WTC11 (cell line): Measurements from ENCODE around the gene TUBB. TPM values are rescaled to one million over a fixed set of nuclear protein-coding genes. Genes with fewer than 3 reads are reported as not detected.
A peak's percentile ranks its signal among the peaks of the same experiment; 100 is the strongest.

Experiments
- ATAC-seq: fragments of 200-7000 bp; cut with Tn5 transposase; 2 replicates; pipeline ENCODE4 v1.10.0; 2021; ENCODE audit warnings: mild to moderate bottlenecking, moderate library complexity
- CTCF ChIA-PET: fragments of 300-600 bp; sonication (Branson Sonifier 250); formaldehyde crosslinking; loops from one replicate; lab custom pipeline; 2021; ENCODE audit warnings: antibody characterized with exemption; lab: Charles Lee
- POLR2A ChIA-PET: fragments of 350-600 bp; sonication (Branson Sonifier 250); formaldehyde crosslinking; loops from one replicate; lab custom pipeline; 2021; ENCODE audit warnings: antibody characterized with exemption; lab: Charles Lee
- DNase-seq: peaks from one replicate; pipeline ENCODE4 v3.0.0; 2021; ENCODE audit warnings: low spot score
- H3K27ac Mint-ChIP-seq: 2 replicates; pipeline ENCODE4 v1.8.0; 2021; ENCODE audit warnings: mixed read lengths
- H3K27me3 Mint-ChIP-seq: 2 replicates; pipeline ENCODE4 v1.8.0; 2021; ENCODE audit warnings: low read depth, mild to moderate bottlenecking, moderate library complexity, mixed read lengths
- H3K36me3 Mint-ChIP-seq: 2 replicates; pipeline ENCODE4 v1.8.0; 2021; ENCODE audit warnings: mixed read lengths
- H3K4me1 Mint-ChIP-seq: 2 replicates; pipeline ENCODE4 v1.8.0; 2022; ENCODE audit warnings: mixed read lengths
- H3K4me3 Mint-ChIP-seq: 2 replicates; pipeline ENCODE4 v1.8.0; 2021; ENCODE audit warnings: mild to moderate bottlenecking, moderate library complexity, mixed read lengths
- H3K9me3 Mint-ChIP-seq: 2 replicates; pipeline ENCODE4 v1.8.0; 2021; ENCODE audit warnings: mixed read lengths
- ATF1 ChIP-seq: sonication (generic); formaldehyde crosslinking; IDR thresholded peaks from 2 replicates; pipeline ENCODE4 v1.8.1; 2023; ENCODE audit warnings: mild to moderate bottlenecking, moderate library complexity, missing genetic modification reagents
- FOXJ3 ChIP-seq: sonication (generic); formaldehyde crosslinking; IDR thresholded peaks from 2 replicates; pipeline ENCODE4 v1.9.0; 2021; ENCODE audit warnings: missing genetic modification reagents, mild to moderate bottlenecking, borderline replicate concordance
- GABPB1 ChIP-seq: sonication (generic); formaldehyde crosslinking; IDR thresholded peaks from 2 replicates; pipeline ENCODE4 v1.8.1; 2023; ENCODE audit warnings: mild to moderate bottlenecking, missing genetic modification reagents
- GTF2I ChIP-seq: fragments of 250-450 bp; sonication (Bioruptor Pico); conservative IDR thresholded peaks from 2 replicates; pipeline ENCODE4 v1.4.0; 2021; ENCODE audit warnings: mild to moderate bottlenecking
- HMGA2 ChIP-seq: fragments of 250-450 bp; sonication (Bioruptor Pico); IDR thresholded peaks from 2 replicates; pipeline ENCODE4 v1.4.0; 2021; ENCODE audit warnings: mild to moderate bottlenecking, moderate library complexity
- IRF1 ChIP-seq: sonication (generic); formaldehyde crosslinking; IDR thresholded peaks from 2 replicates; pipeline ENCODE4 v1.8.0; 2023; ENCODE audit warnings: missing genetic modification reagents
- KAT7 ChIP-seq: sonication (generic); formaldehyde crosslinking; IDR thresholded peaks from 2 replicates; pipeline ENCODE4 v1.8.1; 2023; ENCODE audit warnings: missing genetic modification reagents, mild to moderate bottlenecking, borderline replicate concordance
- NFATC4 ChIP-seq: fragments of 250-450 bp; sonication (Bioruptor Pico); IDR thresholded peaks from 2 replicates; pipeline ENCODE4 v1.9.0; 2021; ENCODE audit warnings: mild to moderate bottlenecking
- NFE2L1 ChIP-seq: sonication (generic); formaldehyde crosslinking; IDR thresholded peaks from 2 replicates; pipeline ENCODE4 v1.8.1; 2023; ENCODE audit warnings: missing genetic modification reagents
- NR1H2 ChIP-seq: sonication (generic); formaldehyde crosslinking; IDR thresholded peaks from 2 replicates; pipeline ENCODE4 v1.9.0; 2021; ENCODE audit warnings: mild to moderate bottlenecking, moderate library complexity, missing genetic modification reagents
- PRRX2 ChIP-seq: fragments of 250-450 bp; sonication (Bioruptor Pico); IDR thresholded peaks from 2 replicates; pipeline ENCODE4 v1.8.0; 2021; ENCODE audit warnings: mild to moderate bottlenecking
- SMAD4 ChIP-seq: sonication (generic); formaldehyde crosslinking; IDR thresholded peaks from 2 replicates; pipeline ENCODE4 v1.8.0; 2022; ENCODE audit warnings: mild to moderate bottlenecking, missing genetic modification reagents
- STAT6 ChIP-seq: sonication (generic); formaldehyde crosslinking; conservative IDR thresholded peaks from 2 replicates; pipeline ENCODE4 v1.8.1; 2023; ENCODE audit warnings: mild to moderate bottlenecking, low read depth, missing genetic modification reagents, moderate library complexity
- TCF7 ChIP-seq: sonication (generic); formaldehyde crosslinking; IDR thresholded peaks from 2 replicates; pipeline ENCODE4 v1.8.0; 2022; ENCODE audit warnings: mild to moderate bottlenecking, low read depth, missing genetic modification reagents, moderate library complexity
- TEAD4 ChIP-seq: sonication (generic); formaldehyde crosslinking; IDR thresholded peaks from 2 replicates; pipeline ENCODE4 v1.8.0; 2022; ENCODE audit warnings: mild to moderate bottlenecking, missing genetic modification reagents
- ZNF263 ChIP-seq: sonication (generic); formaldehyde crosslinking; IDR thresholded peaks from 2 replicates; pipeline ENCODE4 v1.8.1; 2022; ENCODE audit warnings: low read depth, mild to moderate bottlenecking, moderate library complexity, missing genetic modification reagents
- ZNF425 ChIP-seq: fragments of 250-450 bp; sonication (Bioruptor Pico); conservative IDR thresholded peaks from 2 replicates; pipeline ENCODE4 v1.9.0; 2021; ENCODE audit warnings: mild to moderate bottlenecking
- total RNA-seq: library from RNA; stranded (reverse); gene quantifications from 3 replicates; pipeline ENCODE4 v1.2.3, GENCODE V29; 2021
- TF ChIP-seq, protein P1 (sequence below): fragments of 250-450 bp; sonication (Bioruptor Pico); IDR thresholded peaks from 2 replicates; pipeline ENCODE4 v1.9.0; 2021; ENCODE audit warnings: mild to moderate bottlenecking
- TF ChIP-seq, protein P2 (sequence below): sonication (generic); formaldehyde crosslinking; IDR thresholded peaks from 2 replicates; pipeline ENCODE4 v1.8.0; 2023; ENCODE audit warnings: missing genetic modification reagents, mild to moderate bottlenecking, borderline replicate concordance

TUBB gene
- total RNA-seq, 1 experiment from 2014 or later: 1,503 TPM

DNA sequence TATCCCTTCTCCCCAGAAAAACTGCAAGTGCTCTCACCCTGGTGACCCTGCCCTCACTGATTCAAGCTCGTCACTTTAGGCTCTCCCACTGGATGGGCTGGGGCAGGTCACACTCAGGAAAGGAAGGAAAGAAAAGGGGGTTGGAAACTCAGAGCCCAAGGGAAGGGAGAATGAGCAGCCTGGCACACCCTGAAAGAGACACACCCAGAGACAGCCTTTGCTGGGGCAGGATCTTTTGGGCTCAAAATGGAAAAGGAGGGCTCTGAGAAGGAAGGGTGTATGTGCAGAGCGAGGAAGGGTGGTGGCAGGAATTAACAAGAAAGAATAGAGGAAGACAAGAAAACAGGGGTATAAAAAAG lies 36.2 kb upstream of the TUBB start:
- DNase-seq (no peak), ATAC-seq (no peak)
- no peak for TF ChIP-seq SMAD4 (CRISPR knock-in tag)
- TF ChIP-seq FOXJ3 (CRISPR knock-in tag): no peak
- TF ChIP-seq, protein P1, sequence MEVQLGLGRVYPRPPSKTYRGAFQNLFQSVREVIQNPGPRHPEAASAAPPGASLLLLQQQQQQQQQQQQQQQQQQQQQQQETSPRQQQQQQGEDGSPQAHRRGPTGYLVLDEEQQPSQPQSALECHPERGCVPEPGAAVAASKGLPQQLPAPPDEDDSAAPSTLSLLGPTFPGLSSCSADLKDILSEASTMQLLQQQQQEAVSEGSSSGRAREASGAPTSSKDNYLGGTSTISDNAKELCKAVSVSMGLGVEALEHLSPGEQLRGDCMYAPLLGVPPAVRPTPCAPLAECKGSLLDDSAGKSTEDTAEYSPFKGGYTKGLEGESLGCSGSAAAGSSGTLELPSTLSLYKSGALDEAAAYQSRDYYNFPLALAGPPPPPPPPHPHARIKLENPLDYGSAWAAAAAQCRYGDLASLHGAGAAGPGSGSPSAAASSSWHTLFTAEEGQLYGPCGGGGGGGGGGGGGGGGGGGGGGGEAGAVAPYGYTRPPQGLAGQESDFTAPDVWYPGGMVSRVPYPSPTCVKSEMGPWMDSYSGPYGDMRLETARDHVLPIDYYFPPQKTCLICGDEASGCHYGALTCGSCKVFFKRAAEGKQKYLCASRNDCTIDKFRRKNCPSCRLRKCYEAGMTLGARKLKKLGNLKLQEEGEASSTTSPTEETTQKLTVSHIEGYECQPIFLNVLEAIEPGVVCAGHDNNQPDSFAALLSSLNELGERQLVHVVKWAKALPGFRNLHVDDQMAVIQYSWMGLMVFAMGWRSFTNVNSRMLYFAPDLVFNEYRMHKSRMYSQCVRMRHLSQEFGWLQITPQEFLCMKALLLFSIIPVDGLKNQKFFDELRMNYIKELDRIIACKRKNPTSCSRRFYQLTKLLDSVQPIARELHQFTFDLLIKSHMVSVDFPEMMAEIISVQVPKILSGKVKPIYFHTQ (CRISPR knock-in tag): no peak
- no peak for TF ChIP-seq IRF1 (CRISPR knock-in tag)
- no peak for TF ChIP-seq STAT6 (CRISPR knock-in tag)
- TF ChIP-seq KAT7 (CRISPR knock-in tag): no peak
- no peak for TF ChIP-seq NFATC4
- TF ChIP-seq NFE2L1 (CRISPR knock-in tag): no peak
- no peak for TF ChIP-seq ATF1 (CRISPR knock-in tag)
- TF ChIP-seq HMGA2 (CRISPR knock-in tag): no peak
- TF ChIP-seq NR1H2 (CRISPR knock-in tag): no peak
- TF ChIP-seq GTF2I (CRISPR knock-in tag): no peak
- TF ChIP-seq TCF7 (CRISPR knock-in tag): no peak
- TF ChIP-seq GABPB1 (CRISPR knock-in tag): no peak
- TF ChIP-seq TEAD4 (CRISPR knock-in tag): no peak
- TF ChIP-seq ZNF425 (CRISPR knock-in tag): no peak
- no peak for TF ChIP-seq PRRX2
- TF ChIP-seq, protein P2, sequence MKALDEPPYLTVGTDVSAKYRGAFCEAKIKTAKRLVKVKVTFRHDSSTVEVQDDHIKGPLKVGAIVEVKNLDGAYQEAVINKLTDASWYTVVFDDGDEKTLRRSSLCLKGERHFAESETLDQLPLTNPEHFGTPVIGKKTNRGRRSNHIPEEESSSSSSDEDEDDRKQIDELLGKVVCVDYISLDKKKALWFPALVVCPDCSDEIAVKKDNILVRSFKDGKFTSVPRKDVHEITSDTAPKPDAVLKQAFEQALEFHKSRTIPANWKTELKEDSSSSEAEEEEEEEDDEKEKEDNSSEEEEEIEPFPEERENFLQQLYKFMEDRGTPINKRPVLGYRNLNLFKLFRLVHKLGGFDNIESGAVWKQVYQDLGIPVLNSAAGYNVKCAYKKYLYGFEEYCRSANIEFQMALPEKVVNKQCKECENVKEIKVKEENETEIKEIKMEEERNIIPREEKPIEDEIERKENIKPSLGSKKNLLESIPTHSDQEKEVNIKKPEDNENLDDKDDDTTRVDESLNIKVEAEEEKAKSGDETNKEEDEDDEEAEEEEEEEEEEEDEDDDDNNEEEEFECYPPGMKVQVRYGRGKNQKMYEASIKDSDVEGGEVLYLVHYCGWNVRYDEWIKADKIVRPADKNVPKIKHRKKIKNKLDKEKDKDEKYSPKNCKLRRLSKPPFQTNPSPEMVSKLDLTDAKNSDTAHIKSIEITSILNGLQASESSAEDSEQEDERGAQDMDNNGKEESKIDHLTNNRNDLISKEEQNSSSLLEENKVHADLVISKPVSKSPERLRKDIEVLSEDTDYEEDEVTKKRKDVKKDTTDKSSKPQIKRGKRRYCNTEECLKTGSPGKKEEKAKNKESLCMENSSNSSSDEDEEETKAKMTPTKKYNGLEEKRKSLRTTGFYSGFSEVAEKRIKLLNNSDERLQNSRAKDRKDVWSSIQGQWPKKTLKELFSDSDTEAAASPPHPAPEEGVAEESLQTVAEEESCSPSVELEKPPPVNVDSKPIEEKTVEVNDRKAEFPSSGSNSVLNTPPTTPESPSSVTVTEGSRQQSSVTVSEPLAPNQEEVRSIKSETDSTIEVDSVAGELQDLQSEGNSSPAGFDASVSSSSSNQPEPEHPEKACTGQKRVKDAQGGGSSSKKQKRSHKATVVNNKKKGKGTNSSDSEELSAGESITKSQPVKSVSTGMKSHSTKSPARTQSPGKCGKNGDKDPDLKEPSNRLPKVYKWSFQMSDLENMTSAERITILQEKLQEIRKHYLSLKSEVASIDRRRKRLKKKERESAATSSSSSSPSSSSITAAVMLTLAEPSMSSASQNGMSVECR (CRISPR knock-in tag): no peak
- no peak for TF ChIP-seq ZNF263
- POLR2A ChIA-PET: interaction anchor here (1.4 kb wide), 1 partner anchor 37 kb away, joined by 4 read pairs; no protein-coding TSS in a partner anchor
- Mint-ChIP-seq H3K27me3 (no peaks in the 10 kb centered on the region), H3K4me3 (peak overlapping the region; percentile 54), H3K27ac (peak overlapping the region; percentile 55), H3K36me3 (peaks cover 3% of the 10 kb centered on the region), H3K4me1 (peaks cover 68% of the 10 kb centered on the region), H3K9me3 (no peaks in the 10 kb centered on the region)
- CTCF ChIA-PET: interaction anchor here (0.7 to 9.7 kb wide), 3 partner anchors 38 to 164 kb away, joined by 3 to 131 read pairs (median 7); no protein-coding TSS in a partner anchor
